HG03457 (cell line): ENCODE data around the gene GOLGA2.
A peak's percentile ranks its signal among the peaks of the same experiment; 100 is the strongest.
"Not testable (repeated sequence)": the region's sequence is repeated elsewhere in the genome, so short reads cannot be mapped to it uniquely, and the experiment has no call there.

Experiments
- ATAC-seq: cut with Tn5 transposase; IDR thresholded peaks from one replicate; pipeline ENCODE4 v1.9.1; 2021; ENCODE audit warnings: moderate number of reproducible peaks; ENCODE audit not compliant: unreplicated experiment

Gene GOLGA2

DNA sequence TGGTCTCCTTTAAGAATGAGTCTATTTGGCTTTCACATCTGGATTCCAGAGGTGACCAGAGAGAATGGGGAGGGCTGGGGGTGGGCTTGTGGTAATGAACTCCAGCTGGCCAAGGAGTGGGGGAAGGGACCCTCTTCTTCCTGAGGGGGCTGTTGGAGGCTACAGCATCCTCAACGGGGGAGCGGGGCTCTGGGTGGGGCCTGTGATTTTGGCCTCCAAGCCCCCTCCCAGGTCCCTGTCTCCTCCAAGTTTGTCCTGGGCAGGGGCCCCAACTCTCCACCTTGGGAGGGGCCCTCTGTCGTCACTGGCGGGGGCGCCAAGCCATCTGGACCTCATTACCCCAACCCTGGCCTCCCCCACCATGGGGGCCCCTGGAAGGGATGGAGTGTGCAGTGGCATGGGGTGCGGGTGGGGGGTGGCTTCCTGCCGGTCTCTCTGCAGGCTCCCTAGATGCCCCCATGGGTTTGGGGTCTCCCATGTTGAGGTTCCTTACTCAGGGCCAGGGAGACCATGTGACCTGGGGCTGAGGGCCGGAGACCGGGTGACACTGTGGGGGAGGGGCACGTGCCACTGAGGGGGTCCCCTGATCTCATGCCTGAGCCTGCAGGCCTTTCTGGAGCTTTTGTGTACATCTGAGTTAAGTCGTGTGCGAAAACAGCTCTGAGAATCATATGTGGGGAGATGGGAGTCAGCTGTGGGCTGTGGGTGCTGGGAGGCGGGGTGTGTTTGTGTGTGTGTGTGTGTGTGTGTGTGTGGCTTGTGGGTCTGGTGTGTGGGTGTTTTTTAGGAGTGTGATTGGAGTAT, 32.4 kb downstream of the GOLGA2 start:
- no peak for ATAC-seq

DNA sequence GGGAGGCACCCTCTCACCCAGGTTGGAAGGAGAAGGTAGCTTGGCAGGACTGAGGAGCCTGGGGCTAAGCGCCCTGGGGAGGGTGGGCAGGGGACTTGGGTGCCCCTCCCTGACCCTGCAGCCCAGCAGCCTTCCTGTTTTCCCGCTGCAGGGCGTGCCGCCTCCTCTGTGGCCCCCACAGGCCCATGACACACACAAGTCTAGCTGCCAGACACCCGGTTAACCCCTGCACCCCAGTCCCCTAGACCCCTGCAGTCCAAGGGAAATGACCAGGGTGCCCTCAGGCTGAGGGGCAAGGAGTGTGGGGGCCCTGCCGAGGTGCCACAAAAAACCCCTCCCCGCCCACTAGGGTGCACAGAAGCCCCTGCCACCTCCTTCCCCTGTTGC, 33.0 kb downstream of the GOLGA2 start:
- no peak for ATAC-seq

DNA sequence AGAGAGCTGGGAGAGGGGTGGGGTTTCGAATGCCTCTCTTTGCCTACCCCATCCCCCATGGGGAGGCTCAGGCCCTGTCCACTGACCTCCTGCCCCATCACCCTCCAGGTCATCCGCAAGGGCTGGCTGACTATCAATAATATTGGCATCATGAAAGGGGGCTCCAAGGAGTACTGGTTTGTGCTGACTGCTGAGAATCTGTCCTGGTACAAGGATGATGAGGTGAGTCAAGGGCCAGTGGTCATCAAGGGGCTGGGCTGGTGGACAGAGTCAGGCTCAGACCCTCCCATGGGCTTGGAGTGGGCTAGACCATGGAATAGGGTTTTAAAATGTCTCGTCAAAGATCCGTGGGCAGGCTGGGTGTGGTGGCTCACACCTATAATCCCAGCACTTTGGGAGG, 33.7 kb downstream of the GOLGA2 start:
- ATAC-seq: no peak

DNA sequence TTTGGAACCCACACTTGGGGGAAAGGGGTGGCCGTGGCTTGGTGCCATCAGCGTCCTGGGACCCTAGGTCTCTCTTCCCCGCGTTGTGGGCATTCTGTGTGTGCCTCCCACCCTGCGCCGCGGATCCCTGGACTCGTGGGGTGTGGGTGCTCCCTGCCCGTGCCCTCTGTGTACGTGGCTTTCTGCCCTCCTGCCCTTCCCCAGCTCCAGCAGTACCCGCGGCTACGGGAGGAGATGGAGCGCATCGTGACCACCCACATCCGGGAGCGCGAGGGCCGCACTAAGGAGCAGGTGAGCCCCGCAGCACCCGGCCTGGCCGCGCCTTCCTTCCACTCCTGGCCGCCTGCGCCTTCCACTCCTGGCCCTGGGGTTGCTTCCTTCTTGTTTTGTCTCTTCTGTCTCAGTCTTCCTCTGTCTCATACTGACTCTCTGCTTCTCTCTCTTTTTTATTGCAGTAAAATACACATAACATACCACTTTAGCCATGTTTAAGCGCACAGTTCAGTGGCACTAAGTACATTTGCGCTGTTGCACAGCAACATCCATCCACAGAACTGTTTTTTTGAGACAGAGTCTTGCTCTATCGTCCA, 41.9 kb downstream of the GOLGA2 start:
- no peak for ATAC-seq

DNA sequence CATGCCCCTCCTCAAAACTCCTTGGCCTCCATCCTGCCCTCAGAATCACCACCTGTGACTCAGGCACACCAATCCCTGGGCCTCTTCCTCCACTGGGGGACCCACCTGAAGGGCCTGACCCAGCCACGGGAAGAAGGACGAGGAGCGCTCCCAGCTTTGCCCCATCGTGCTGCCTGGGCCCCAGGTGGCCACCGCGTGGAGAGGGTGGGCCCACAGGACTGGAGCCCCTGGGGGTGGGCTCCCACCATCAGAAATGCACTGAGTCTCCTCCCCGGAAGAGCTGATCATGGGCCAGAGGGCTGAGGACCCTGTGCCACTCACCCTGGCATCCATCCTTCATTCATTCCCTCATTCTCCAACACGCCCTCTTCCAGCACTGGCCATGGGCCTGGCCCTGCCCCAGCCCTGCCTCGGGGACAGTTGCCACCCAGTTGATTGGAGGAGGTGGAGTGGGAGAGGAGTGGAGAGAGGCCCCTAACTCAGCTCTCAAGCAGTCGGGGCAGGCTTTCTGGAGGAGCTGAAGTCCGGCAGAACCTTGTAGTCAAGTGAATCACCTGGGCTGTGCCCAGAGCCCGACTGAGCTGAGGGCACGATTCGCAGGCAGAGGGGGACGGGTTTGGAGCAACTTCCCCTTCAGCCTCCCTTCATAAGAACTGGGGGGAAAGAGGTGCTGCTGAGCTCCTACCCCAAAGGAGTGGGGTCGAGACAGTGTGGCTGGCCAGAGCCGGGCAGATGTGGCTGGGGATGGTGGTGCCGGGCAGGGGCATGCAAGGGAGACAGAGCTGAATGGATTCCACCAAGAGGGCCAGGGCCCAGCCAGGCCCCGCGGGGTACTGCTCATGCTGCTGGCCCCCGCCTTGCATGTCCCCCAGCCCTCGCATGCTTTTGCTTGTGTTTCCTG, 43.0 kb downstream of the GOLGA2 start:
- ATAC-seq: no peak

DNA sequence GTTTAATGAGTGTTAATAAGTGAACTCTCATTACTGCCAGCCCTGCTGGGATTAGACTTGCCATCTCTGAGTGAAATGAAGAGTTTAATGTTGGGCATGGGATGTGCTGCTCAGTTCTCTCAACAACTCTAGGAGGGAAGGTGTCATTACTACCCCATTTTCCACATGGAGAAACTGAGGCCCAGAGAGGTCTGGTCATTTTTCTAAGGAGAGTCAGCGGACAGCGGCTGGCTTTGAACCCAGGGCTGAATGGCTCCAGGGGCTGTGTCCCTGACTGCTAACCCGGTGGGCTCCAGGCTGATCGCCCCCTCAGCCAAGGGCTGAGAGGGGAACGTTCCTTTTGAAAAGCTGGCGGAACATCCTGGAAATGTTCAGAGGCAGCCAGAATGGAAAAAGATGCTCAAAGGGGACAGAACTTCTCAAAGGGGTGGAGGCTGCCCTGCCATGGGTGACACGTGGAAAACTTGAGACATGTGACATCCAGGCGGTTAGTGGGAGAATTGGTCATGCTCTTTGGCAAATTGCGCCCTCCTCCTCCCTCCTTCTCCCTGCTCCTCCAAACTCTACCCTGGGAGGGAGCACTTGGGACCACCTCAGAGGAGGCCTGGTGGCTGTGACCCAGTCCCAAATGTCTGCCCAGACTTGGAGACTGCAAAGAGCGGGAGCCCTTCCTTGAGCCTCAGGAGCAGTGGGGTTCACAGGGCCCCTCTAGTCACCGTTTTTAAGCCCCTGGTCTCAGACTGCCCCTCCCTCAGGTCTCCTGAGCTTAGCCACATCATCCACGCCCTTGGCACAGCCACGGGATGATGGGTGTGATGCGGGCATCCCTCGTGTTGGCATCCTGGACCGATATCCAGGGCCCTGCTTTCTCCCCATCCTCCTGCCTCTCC, 43.9 kb downstream of the GOLGA2 start:
- no peak for ATAC-seq

DNA sequence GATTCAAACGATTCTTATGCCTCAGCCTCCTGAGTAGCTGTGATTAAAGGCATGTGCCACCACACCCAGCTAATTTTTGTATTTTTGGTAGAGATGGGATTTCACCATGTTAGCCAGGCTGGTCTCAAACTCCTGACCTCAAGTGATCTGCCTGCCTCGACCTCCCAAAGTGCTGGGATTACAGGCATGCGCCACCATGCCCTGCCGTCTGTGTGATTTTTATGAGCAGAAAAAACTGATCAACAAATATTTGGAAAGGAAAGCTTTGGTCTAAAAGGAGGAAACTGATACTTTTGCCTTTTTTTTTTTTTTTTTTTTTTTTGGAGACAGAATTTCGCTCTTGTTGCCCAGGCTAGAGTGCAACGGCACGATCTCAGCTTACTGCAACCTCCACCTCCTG, 44.9 kb downstream of the GOLGA2 start:
- not testable (repeated sequence) for ATAC-seq

DNA sequence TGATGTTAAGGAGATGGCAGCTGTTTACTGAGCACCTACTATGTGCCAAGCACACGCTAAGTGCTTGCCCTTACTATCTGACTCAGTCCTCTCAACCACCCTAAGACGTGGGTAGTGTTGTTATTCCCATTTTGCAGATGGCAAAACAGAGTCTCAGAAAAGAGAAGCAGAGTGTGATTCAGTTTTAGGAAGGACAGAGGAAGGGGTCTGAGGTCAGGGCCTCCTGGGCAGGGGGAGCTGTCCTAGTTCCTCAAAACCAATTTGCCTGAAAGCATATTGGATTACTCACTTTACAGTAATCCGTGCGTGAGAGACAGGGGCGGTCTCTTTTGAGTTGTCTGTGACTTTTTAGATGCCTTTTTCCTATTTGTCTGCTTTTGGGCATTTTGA, 49.4 kb downstream of the GOLGA2 start:
- ATAC-seq: no peak

DNA sequence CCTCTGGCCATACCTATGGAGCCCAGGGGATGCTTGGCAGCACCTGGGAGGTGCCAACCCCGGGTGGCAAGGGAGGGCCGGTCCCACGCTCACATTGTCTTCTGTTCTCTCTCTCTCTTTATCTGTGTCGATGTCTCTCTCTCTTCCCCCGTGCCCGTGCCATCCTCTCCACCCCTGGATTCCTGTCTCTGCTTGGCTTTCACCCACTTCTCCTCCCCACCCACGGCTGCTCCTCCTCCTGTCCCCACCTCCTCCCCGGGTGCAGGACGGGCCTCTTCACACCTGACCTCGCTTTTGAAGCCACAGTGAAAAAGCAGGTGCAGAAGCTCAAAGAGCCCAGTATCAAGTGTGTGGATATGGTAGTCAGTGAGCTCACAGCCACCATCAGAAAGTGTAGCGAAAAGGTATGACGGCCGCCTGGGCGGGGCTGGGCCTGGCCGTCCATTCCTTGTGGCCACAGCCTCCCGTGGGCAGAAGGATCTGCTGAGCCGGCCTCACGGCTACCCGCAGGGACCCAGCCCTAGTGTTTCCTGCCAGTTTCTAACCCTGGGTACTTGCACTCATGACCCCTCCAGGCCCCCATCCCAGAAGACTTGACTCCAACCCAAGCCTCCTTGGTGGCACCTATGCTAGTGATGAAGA, 49.9 kb downstream of the GOLGA2 start:
- no peak for ATAC-seq

DNA sequence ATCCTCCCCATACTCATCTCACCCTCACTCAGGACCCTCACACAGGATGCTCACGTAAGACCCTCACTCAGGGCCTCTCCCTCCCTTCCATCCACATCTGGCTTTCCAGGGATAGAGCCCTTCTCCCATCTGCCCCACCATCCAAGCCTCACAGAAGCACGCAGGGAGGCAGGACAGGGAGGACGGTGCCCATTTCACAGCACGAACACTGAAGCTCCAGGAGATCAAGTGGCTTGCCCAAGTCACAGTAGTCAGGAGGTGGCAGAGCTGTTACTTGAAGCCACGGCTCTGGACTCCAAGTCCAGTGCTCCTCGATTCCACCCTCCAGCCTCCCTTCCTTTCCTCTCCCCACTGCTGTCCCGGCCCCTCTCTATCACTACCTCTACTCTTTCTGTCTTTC, 50.9 kb downstream of the GOLGA2 start:
- ATAC-seq: no peak

DNA sequence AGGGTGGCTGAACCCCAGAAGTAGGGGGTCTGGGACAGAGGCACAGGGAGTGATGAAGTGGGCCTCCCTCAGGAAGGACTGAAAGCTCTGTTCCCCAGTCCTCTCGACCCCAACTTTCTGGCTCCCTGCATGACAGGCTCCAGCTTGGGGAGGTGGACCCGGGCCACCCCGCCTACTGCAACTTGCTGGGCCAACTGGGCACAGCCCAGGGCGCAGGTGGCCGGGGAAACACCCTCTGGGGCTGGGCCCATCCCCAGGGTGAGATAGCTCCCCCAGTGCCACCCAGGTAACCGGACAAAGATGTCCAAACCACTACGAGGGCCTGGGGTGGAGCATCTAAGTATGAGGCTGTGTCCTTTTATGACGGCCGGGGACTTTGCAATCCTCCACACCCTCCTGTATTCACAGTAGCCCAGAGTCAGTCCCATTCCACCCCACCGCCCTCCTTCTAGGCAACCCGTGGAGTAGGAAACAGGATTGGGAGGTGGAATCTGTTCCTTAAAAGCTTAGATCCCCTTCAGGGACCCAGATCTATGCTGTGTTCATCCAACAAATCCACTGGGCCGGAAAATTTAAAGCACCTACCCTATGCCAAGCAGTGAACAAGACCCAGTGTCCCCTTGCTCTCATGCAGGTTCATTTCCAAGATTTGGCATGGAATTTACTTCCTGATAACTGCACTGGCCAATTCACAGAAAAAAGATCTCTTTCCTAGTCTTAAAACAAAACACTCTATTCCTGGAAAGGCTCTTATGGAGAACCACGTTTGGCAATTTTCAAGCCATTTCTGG, 52.7 kb downstream of the GOLGA2 start:
- ATAC-seq: no peak

DNA sequence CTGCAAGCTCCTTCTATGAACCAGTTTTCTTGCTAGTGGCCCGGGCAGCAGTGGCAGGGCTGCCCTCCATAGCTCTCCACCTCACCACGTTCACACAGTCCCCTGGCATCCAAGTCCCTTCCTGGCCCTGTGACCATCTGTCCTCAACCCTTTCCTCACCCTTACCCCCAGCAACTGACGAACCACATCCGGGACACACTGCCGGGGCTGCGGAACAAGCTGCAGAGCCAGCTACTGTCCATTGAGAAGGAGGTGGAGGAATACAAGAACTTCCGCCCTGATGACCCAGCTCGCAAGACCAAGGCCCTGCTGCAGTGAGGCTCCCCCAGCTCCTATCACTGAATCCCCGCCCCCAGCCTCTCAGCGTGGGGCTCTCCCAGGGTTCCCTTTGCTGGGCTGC, 53.8 kb downstream of the GOLGA2 start:
- no peak for ATAC-seq

DNA sequence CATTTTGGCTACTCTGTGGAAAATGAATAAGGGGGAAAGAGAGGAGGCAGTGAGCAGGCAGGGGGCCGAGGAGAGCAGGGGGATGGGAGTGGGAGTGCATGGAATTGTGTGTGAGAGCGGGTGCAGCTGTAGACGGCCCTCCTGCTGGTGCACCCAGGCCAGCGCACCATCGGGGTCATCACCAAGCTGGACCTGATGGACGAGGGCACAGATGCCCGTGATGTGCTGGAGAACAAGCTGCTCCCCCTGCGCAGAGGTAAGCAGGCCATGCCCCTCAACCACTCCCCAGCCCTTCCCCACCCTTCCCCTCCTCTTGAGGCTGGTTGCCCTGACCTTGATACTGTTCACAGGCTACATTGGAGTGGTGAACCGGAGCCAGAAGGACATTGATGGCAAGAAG, 56.0 kb downstream of the GOLGA2 start:
- ATAC-seq: no peak

DNA sequence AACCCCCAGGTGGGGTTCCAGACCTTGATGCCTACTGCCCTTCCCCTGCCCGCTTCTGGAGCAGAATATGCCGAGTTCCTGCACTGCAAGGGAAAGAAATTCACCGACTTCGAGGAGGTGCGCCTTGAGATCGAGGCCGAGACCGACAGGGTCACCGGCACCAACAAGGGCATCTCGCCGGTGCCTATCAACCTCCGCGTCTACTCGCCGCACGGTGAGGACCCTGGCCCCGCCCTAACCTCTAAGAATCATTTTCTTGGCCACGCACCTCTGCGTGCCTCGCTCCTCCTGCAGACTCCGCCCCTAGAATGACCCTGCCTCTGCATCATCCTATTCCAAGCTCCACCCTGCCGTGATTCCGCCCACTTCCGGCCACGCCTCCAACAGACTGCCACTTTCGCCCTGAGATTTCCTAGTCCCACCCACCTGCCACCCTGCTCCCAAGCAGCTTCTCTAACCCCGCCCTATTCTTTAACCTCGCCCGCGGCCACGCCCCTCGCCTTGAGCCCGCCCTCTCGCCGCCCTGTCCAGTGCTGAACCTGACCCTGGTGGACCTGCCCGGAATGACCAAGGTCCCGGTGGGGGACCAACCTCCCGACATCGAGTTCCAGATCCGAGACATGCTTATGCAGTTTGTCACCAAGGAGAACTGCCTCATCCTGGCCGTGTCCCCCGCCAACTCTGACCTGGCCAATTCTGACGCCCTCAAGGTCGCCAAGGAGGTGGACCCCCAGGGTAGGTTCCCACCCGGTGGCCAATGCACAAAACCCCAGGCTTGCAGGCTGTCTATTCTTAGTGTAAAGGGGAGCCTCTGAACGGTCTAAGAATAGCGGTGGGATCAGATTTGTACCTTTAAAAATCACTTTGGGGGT, 57.1 kb downstream of the GOLGA2 start:
- ATAC-seq: peak; percentile 85

DNA sequence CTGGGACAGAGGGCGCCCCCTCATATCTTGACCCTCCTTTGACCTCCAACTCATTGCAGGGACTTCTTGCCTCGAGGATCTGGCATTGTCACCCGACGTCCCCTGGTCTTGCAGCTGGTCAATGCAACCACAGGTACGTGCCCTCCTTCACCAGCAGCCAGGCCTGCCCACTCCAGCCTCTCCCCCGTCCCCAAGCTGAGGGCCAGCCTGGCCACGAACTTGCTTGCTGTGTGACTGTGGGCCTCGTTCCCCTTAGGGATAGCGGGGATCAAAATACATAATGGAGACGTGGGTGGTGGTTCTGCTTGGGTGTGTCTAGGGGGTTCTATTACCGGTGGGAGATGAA, 57.7 kb downstream of the GOLGA2 start:
- no peak for ATAC-seq

DNA sequence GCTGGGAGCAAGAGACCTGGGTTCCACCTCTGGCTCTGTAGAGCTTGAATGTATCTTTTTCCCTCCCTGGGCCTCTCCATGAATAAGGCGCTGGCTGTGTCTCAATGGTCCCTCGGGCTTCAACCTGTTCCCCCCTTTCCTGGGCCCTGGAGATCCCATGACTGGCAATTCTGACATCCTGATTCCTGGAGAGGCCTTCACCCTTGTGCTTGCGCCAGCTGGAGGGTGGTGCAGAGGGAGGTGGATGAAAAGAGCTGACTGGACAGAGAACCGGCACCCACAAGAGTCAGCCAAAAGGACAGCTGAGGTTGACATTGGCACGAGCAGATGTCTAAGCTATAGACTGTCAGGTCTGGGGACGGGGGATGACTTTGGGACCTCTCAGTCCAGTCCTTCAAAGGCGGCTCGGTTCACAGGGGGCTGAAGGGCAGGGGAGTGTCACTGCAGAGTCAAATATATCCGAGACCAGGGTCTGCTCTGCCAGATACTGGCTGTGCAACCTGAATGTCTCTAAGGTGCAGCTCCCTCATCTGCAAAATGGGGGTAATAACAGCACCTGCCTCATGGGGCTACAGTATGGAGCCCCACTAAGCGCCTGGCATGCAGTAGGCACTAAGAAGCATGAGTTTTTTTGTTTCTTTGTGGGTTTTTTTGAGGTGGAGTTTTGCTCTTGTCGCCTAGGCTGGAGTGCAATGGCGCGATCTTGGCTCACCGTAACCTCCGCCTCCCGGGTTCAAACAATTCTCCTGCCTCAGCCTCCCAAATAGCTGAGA, 58.8 kb downstream of the GOLGA2 start:
- no peak for ATAC-seq

DNA sequence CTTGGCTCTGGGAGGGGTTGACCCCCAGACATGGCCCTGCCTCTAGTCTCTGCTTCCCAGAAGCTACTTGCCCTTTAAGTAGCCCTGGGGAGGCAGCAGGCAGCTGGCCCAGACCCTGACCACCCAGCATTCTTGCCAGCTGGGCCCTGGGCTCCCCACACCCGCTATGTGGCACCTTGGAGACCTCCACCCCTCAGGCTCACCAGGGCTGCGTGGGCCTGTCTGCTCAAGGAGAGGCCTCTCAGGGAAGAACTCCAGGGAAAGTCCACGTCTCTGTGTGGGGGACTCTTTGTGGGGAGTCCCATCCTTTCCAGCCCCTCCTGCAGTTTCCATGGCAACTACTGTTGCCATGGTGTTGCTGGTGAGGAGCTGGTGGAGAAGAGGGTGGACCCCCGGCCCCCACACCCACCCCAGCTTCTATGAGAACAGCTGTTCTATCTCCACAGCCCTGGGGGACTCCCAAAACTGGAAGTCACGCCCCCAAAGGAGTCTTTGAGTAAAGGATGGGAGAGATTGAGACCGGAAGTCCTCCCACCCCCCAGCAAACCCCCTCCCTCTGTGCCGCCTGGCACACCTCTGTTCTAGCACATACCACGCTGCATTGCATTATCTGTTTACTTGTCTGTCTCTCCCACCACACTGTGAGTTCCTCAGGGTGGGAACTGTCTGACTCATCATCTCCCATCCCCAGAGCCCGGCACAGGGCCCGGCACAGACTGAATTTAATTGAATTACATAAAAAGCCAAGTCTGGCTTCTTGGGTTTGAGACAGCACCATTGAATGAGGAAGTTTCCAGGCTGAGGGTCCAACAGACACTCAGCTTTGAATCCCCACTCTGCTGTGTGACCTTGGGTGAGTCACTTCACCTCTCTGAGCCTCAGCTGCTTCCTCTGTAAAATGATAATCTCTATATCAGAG, 60.1 kb downstream of the GOLGA2 start:
- no peak for ATAC-seq
